Panc1 (cell line): ENCODE measurements around the gene BCAS3.

ENCODE experiments used
- POLR2AphosphoS5 ChIP-seq: IDR thresholded peaks from 2 replicates; pipeline ENCODE4 v1.6.1; 2012; ENCODE audit warnings: mild to moderate bottlenecking, low read depth, low read length, moderate library complexity
- SIN3A ChIP-seq: IDR thresholded peaks from 2 replicates; pipeline ENCODE4 v1.6.1; 2012; ENCODE audit warnings: low read depth, mild to moderate bottlenecking, low read length, moderate library complexity, borderline replicate concordance; ENCODE audit not compliant: insufficient read depth
- TCF7L2 ChIP-seq: IDR thresholded peaks from 2 replicates; pipeline ENCODE4 v1.6.1; 2011; ENCODE audit warnings: mild to moderate bottlenecking, low read depth, low read length, inconsistent platforms
- TF ChIP-seq, protein P1 (sequence below): fragments of 450-650 bp; IDR thresholded peaks from 2 replicates; pipeline ENCODE4 v1.5.1; 2017; ENCODE audit warnings: mild to moderate bottlenecking

DNA sequence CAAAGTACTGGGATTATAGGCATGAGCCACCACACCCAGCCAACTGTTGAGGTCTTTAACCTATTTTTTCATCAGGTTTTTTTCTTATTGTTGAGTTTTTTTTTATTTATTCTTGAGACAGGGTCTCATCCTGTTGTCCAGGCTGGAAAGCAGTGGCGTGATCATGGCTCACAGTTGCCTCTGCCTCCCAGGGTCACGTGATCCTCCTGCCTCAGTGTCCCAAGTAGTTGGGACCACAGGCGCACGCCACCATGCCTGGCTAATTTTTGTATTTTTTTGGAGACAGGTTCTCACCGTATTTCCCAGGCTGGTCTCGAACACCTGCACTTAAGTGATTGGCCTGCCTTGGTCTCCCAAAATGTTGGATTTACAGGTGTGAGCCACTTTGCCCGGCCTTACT is 95.9 kb downstream of the BCAS3 start:
- no peak for TF ChIP-seq TCF7L2
- TF ChIP-seq POLR2AphosphoS5 = no peak
- TF ChIP-seq SIN3A = no peak
- TF ChIP-seq, protein P1, sequence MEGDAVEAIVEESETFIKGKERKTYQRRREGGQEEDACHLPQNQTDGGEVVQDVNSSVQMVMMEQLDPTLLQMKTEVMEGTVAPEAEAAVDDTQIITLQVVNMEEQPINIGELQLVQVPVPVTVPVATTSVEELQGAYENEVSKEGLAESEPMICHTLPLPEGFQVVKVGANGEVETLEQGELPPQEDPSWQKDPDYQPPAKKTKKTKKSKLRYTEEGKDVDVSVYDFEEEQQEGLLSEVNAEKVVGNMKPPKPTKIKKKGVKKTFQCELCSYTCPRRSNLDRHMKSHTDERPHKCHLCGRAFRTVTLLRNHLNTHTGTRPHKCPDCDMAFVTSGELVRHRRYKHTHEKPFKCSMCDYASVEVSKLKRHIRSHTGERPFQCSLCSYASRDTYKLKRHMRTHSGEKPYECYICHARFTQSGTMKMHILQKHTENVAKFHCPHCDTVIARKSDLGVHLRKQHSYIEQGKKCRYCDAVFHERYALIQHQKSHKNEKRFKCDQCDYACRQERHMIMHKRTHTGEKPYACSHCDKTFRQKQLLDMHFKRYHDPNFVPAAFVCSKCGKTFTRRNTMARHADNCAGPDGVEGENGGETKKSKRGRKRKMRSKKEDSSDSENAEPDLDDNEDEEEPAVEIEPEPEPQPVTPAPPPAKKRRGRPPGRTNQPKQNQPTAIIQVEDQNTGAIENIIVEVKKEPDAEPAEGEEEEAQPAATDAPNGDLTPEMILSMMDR = no peak
